Measurements from ENCODE around the gene RAB11FIP3. TPM values are rescaled to one million over a fixed set of nuclear protein-coding genes. Genes with fewer than 3 reads are reported as not detected.

Gene RAB11FIP3, protein sequence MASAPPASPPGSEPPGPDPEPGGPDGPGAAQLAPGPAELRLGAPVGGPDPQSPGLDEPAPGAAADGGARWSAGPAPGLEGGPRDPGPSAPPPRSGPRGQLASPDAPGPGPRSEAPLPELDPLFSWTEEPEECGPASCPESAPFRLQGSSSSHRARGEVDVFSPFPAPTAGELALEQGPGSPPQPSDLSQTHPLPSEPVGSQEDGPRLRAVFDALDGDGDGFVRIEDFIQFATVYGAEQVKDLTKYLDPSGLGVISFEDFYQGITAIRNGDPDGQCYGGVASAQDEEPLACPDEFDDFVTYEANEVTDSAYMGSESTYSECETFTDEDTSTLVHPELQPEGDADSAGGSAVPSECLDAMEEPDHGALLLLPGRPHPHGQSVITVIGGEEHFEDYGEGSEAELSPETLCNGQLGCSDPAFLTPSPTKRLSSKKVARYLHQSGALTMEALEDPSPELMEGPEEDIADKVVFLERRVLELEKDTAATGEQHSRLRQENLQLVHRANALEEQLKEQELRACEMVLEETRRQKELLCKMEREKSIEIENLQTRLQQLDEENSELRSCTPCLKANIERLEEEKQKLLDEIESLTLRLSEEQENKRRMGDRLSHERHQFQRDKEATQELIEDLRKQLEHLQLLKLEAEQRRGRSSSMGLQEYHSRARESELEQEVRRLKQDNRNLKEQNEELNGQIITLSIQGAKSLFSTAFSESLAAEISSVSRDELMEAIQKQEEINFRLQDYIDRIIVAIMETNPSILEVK
- 10 to 100 TPM; 19.9 to 39.9 (median 31.9) TPM for total RNA-seq
- 10 to 100 TPM; 19.3 to 35.2 TPM for polyA plus RNA-seq
- long read RNA-seq, donor 1, full-length matches to known transcripts: 28 of 67 reads
- long read RNA-seq, donor 1, partial matches to known transcripts: 22 of 67 reads
- long read RNA-seq, donor 1, other reads (novel, unspliced or antisense): 17 of 67 reads
- long read RNA-seq, donor 2, partial matches to known transcripts: 4 of 4 reads
- long read RNA-seq, donor 2, other reads (novel, unspliced or antisense): 0 of 4 reads
- long read RNA-seq, donor 3, full-length matches to known transcripts: 42 of 104 reads
- long read RNA-seq, donor 3, partial matches to known transcripts: 33 of 104 reads
- long read RNA-seq, donor 3, other reads (novel, unspliced or antisense): 29 of 104 reads

DNA sequence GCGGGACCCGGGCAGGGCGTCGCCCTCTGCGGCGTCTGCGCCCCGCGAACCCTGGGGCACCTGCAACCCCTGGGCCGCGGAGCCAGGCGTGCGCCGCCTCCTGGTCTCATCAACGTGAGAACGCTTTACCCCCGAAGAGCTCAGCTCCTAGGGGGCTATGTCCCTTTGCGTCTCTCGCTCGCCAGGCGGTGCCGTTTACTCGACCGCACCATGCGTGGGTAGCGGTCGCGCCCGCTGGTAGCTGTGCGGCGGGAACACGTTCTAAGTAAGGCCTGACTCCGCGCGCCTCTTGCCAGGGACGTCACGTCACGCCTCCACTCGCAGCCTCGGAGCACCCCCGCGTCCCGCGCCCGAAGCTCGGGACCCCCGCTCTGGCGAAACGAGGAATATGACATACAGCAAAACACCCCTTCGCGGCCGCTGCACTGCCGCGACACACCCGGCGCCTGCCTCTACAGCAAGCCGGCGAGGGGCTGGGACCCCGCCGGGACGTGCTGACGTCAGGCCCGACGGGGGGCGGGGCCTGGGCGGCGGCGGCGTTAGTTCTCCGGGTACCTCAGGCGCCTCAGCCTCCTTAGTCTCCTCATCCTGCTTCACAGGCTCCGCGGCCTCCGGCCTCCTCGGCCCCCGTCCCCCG is at the start of gene RAB11FIP3:
RAB11FIP3 (plus strand) TSS at position 568 of the 637 bp plus-strand sequence. CDS start 358 bp downstream, outside the sequence.
- Histone ChIP-seq H3K9me3 (no peaks in the 10 kb centered on the region), H3K27ac (peak within 1 kb of the TSS; percentile 83 to 99 (median 96)), H3K27me3 (no peaks in the 10 kb centered on the region), H3K36me3 (peaks cover 0 to 4% (median 0%) of the 10 kb centered on the region in 9 donors), H3K4me3 (peak within 1 kb of the TSS; percentile 44 to 86 (median 76)), H3K4me1 (peaks cover 0 to 46% (median 28%) of the 10 kb centered on the region in 12 donors)
- 0 to 1% (median 1%) methylated on average over 25 to 77 of the region's 77 CpGs for WGBS, 4 donors
- peak; percentile 50 to 94 for TF ChIP-seq POLR2A (IDR thresholded peaks at IDR 0.05)
- TF ChIP-seq, protein P1, sequence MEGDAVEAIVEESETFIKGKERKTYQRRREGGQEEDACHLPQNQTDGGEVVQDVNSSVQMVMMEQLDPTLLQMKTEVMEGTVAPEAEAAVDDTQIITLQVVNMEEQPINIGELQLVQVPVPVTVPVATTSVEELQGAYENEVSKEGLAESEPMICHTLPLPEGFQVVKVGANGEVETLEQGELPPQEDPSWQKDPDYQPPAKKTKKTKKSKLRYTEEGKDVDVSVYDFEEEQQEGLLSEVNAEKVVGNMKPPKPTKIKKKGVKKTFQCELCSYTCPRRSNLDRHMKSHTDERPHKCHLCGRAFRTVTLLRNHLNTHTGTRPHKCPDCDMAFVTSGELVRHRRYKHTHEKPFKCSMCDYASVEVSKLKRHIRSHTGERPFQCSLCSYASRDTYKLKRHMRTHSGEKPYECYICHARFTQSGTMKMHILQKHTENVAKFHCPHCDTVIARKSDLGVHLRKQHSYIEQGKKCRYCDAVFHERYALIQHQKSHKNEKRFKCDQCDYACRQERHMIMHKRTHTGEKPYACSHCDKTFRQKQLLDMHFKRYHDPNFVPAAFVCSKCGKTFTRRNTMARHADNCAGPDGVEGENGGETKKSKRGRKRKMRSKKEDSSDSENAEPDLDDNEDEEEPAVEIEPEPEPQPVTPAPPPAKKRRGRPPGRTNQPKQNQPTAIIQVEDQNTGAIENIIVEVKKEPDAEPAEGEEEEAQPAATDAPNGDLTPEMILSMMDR (IDR thresholded peaks at IDR 0.05): peak in 6 of 12 donors; percentile 14 to 53 (median 24)
- ATAC-seq (peak; percentile 59 to 91 (median 88)), DNase-seq (peak; percentile 86 to 93 (median 89))
- intact Hi-C loops (cut with DNase I): loop anchor here in 2 of 10 donors (1.0 to 10.0 kb wide), 4 partner anchors 22 to 240 kb away; partner anchors contain the start of genes CAPN15 (in 1 of the 2), DECR2 (in 1 of the 2) and RHOT2 (in 1 of the 2)

DNA sequence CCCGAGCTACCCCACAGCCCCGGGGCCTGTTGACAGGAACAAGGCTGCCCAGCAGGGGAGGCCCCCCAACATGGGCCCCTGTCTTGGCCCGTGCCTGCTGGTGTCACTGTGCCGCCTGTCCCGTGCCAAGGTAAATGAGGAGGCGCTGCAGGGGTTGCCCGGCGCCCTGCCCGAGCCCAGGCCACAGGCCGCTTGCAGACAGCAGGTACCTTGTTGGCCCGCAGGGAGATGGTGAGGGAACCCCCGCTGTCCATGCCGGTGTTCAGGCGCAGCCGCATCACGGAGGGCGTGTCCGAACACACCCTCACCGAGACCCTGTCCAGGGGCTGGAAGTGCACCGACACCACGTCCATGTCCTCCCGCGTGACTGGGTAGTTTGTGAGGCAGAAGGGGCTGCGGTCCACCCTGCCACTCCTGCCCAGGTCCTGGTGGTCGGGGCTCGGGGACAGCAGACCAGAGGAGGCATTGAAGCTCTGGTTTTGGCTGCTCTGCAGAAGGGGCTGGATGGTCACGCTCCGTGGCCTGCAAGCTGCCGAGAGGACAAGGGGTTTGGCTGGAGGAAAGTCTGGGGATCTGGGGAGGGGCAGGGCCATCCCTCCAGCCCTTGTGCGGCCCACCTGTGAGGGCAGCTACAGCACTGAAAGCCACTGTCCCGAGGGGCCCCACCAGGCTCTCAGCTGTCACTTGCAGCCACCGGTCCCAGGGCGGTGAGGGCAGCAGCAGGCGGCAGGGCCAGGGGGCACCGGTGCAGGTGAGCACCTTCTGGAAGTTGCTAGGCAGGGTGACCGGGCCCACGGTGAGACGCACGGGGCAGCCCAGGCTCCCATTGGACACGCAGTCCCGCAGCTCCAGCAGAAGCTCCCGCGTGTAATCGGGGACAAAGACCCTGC is 49.3 kb upstream of the RAB11FIP3 start:
- H3K9me3 ChIP-seq: no peaks in the 10 kb centered on the region
- H3K27me3 ChIP-seq: no peaks in the 10 kb centered on the region
- H3K4me3 ChIP-seq: no peak overlapping the region
- TF ChIP-seq POLR2A (IDR thresholded peaks at IDR 0.05): no peak
- TF ChIP-seq, protein P1 (IDR thresholded peaks at IDR 0.05): no peak
- 94 to 97% (median 96%) methylated on average over 23 to 44 of the region's 44 CpGs for WGBS, 4 donors
- H3K36me3 ChIP-seq: peaks cover 0 to 62% (median 32%) of the 10 kb centered on the region in 9 donors
- peaks cover 0 to 30% (median 13%) of the 10 kb centered on the region in 12 donors for H3K4me1 ChIP-seq
- ATAC-seq: no peak
- H3K27ac ChIP-seq: no peak overlapping the region
- no peak for DNase-seq
- intact Hi-C loops (cut with DNase I): no loop called here

DNA sequence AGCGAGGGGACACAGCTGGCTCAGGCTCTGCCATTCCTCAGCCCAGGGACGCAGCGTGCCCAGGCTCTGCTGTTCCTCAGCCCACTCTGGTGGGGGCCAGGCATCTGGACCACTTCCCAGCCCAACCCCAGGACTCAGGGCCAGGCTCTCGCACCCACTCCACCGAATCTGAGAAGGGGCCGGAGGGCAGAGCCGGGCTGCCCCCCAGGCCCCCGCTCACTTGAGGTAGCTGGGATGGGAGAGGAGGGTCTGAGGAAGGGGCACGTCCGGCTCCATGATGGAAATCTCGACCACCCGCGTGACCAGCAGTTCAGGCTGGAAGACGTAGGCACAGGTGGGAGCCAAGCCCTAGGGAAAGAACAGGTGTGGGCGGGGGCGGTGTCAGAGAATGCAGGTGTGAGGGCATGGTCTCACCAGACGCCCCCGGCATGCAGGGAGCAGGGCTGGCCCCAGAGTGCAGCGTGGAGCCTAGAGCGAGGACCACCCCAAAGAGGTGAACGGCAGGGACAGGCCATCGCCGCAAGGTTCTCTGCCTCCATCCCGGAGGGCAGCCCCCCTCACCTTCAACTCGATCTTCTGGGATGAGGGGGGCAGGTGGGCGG is 48.5 kb upstream of the RAB11FIP3 start:
- Histone ChIP-seq H3K4me1 (peaks cover 0 to 29% (median 13%) of the 10 kb centered on the region in 12 donors), H3K27me3 (no peaks in the 10 kb centered on the region), H3K4me3 (no peak overlapping the region), H3K27ac (no peak overlapping the region), H3K36me3 (peaks cover 0 to 57% (median 32%) of the 10 kb centered on the region in 9 donors), H3K9me3 (no peaks in the 10 kb centered on the region)
- intact Hi-C loops (cut with DNase I): no loop called here
- ATAC-seq (no peak), DNase-seq (no peak)
- no peak for TF ChIP-seq POLR2A (IDR thresholded peaks at IDR 0.05)
- TF ChIP-seq, protein P1 (IDR thresholded peaks at IDR 0.05): no peak
- 91 to 94% (median 94%) methylated on average over 21 to 26 of the region's 26 CpGs for WGBS, 4 donors

Measured in heart left ventricle (tissue), 16 donors.